DND-41 (cell line): ENCODE data around the gene KRT2.

Source experiments
- ATAC-seq: fragments of 200-7000 bp; cut with Tn5 transposase; 3 replicates; pipeline ENCODE4 v1.9.1; 2021; ENCODE audit warnings: low read depth; ENCODE audit not compliant: insufficient read depth
- DNase-seq: peaks from one replicate; pipeline ENCODE4 v3.0.0-alpha.2; 2020
- H2AFZ ChIP-seq: 2 replicates; pipeline ENCODE4 v1.6.0; 2012; ENCODE audit warnings: low read depth, low read length
- H3K27ac ChIP-seq: 2 replicates; pipeline ENCODE4 v1.5.1; 2012; ENCODE audit warnings: low read length, inconsistent platforms
- H3K27me3 ChIP-seq: fragments of 200-600 bp; sonication (generic); 2 replicates; pipeline ENCODE4 v1.6.0; 2012; ENCODE audit warnings: low read length, mild to moderate bottlenecking, inconsistent platforms; ENCODE audit not compliant: insufficient read depth, poor library complexity
- H3K36me3 ChIP-seq: 2 replicates; pipeline ENCODE4 v1.5.1; 2012; ENCODE audit warnings: low read length, inconsistent platforms; ENCODE audit not compliant: insufficient read depth
- H3K4me1 ChIP-seq: 2 replicates; pipeline ENCODE4 v1.5.1; 2012; ENCODE audit warnings: mild to moderate bottlenecking, low read length; ENCODE audit not compliant: insufficient read depth
- H3K4me2 ChIP-seq: 2 replicates; pipeline ENCODE4 v1.6.0; 2012; ENCODE audit warnings: mild to moderate bottlenecking, moderate library complexity, low read length, inconsistent platforms; ENCODE audit not compliant: insufficient read depth
- H3K4me3 ChIP-seq, 2 experiments: fragments of 200-600 bp in 1 of 2; shearing (Covaris generic) in 1 of 2; 2 replicates each; pipeline ENCODE4 v1.5.1; 2012 to 2016; ENCODE audit warnings: inconsistent platforms in 2 of 2, low read length in 2 of 2, mild to moderate bottlenecking in 2 of 2, low read depth in 1 of 2, moderate library complexity in 1 of 2
- H3K79me2 ChIP-seq: 2 replicates; pipeline ENCODE4 v1.6.0; 2012; ENCODE audit warnings: low read length, inconsistent platforms; ENCODE audit not compliant: insufficient read depth
- H3K9ac ChIP-seq: 2 replicates; pipeline ENCODE4 v1.6.0; 2012; ENCODE audit warnings: low read depth, mild to moderate bottlenecking, inconsistent platforms, low read length, moderate library complexity
- H3K9me3 ChIP-seq: 2 replicates; pipeline ENCODE4 v1.5.1; 2012; ENCODE audit warnings: low read length, moderate library complexity, mild to moderate bottlenecking, inconsistent platforms; ENCODE audit not compliant: insufficient read depth, severe bottlenecking
- H4K20me1 ChIP-seq: 2 replicates; pipeline ENCODE4 v1.6.0; 2012; ENCODE audit warnings: low read length; ENCODE audit not compliant: insufficient read depth
- CTCF ChIP-seq: IDR thresholded peaks from 2 replicates; pipeline ENCODE4 v1.5.1; 2012; ENCODE audit warnings: borderline replicate concordance, low read length, moderate library complexity, mild to moderate bottlenecking; ENCODE audit not compliant: poor library complexity, severe bottlenecking; ENCODE audit errors: extremely low read depth
- EZH2 ChIP-seq: IDR thresholded peaks from 3 replicates; pipeline ENCODE4 v1.6.1; 2012; ENCODE audit warnings: borderline replicate concordance, low read depth, mild to moderate bottlenecking, moderate library complexity, low read length, inconsistent platforms; ENCODE audit not compliant: severe bottlenecking

The KRT2 gene

GRCh38 chr12:52669426-52669825 is 17.4 kb upstream of the KRT2 start:
- Histone ChIP-seq H3K4me2 (no peak overlapping the region), H3K9me3 (no peaks in the 10 kb centered on the region), H2AFZ (no peak overlapping the region), H3K36me3 (no peaks in the 10 kb centered on the region), H3K9ac (no peak overlapping the region), H4K20me1 (no peaks in the 10 kb centered on the region), H3K4me3 (no peak overlapping the region), H3K4me1 (no peaks in the 10 kb centered on the region), H3K27ac (no peak overlapping the region), H3K79me2 (no peaks in the 10 kb centered on the region), H3K27me3 (peaks cover 3% of the 10 kb centered on the region)
- DNase-seq (no peak), ATAC-seq (no peak)
- TF ChIP-seq CTCF (no peak), EZH2 (no peak)

- Histone ChIP-seq H3K9me3 (no peaks in the 10 kb centered on the region), H3K9ac (no peak overlapping the region), H3K27me3 (peaks cover 6% of the 10 kb centered on the region)
Measured at GRCh38 chr12:52667931-52668330, 15.9 kb upstream of the KRT2 start.

GRCh38 chr12:52667509-52667908 is 15.5 kb upstream of the KRT2 start:
- Histone ChIP-seq H3K4me2 (no peak overlapping the region), H3K9ac (no peak overlapping the region), H3K79me2 (no peaks in the 10 kb centered on the region), H3K9me3 (no peaks in the 10 kb centered on the region), H3K4me1 (no peaks in the 10 kb centered on the region), H3K36me3 (no peaks in the 10 kb centered on the region), H2AFZ (no peak overlapping the region), H3K4me3 (no peak overlapping the region), H3K27ac (no peak overlapping the region), H4K20me1 (no peaks in the 10 kb centered on the region), H3K27me3 (peaks cover 7% of the 10 kb centered on the region)
- no peak for DNase-seq
- no peak for TF ChIP-seq CTCF
- no peak for ATAC-seq

More at GRCh38 chr12:52667931-52668330, 15.9 kb upstream of the KRT2 start:
- H3K4me2 ChIP-seq: no peak overlapping the region
- H2AFZ ChIP-seq: no peak overlapping the region
- H3K4me3 ChIP-seq: no peak overlapping the region
- no peaks in the 10 kb centered on the region for H3K36me3 ChIP-seq
- TF ChIP-seq EZH2: no peak
- no peak for TF ChIP-seq CTCF
- H4K20me1 ChIP-seq: no peaks in the 10 kb centered on the region
- H3K27ac ChIP-seq: no peak overlapping the region
- ATAC-seq (no peak), DNase-seq (no peak)
- H3K4me1 ChIP-seq: no peaks in the 10 kb centered on the region
- H3K79me2 ChIP-seq: no peaks in the 10 kb centered on the region

GRCh38 chr12:52666471-52666870 is 14.5 kb upstream of the KRT2 start:
- no peak overlapping the region for H3K27ac ChIP-seq
- H3K9ac ChIP-seq: no peak overlapping the region
- H3K27me3 ChIP-seq: peaks cover 10% of the 10 kb centered on the region
- no peaks in the 10 kb centered on the region for H3K4me1 ChIP-seq
- no peak for DNase-seq
- H3K9me3 ChIP-seq: no peaks in the 10 kb centered on the region
- no peak overlapping the region for H3K4me2 ChIP-seq
- no peak for TF ChIP-seq CTCF
- H2AFZ ChIP-seq: no peak overlapping the region
- H3K79me2 ChIP-seq: no peaks in the 10 kb centered on the region
- ATAC-seq: no peak
- no peaks in the 10 kb centered on the region for H3K36me3 ChIP-seq
- no peak overlapping the region for H3K4me3 ChIP-seq
- no peaks in the 10 kb centered on the region for H4K20me1 ChIP-seq
